NCI-H524 (cell line): ENCODE measurements around the gene ZXDB.
A peak's percentile ranks its signal among the peaks of the same experiment; 100 is the strongest.
"Not testable (repeated sequence)": the region's sequence is repeated elsewhere in the genome, so short reads cannot be mapped to it uniquely, and the experiment has no call there.

Source experiments
- DNase-seq, 2 experiments: peaks; one replicate each; lab custom pipeline; 2025; lab: John Stamatoyannopoulos, UW

Gene ZXDB

DNA sequence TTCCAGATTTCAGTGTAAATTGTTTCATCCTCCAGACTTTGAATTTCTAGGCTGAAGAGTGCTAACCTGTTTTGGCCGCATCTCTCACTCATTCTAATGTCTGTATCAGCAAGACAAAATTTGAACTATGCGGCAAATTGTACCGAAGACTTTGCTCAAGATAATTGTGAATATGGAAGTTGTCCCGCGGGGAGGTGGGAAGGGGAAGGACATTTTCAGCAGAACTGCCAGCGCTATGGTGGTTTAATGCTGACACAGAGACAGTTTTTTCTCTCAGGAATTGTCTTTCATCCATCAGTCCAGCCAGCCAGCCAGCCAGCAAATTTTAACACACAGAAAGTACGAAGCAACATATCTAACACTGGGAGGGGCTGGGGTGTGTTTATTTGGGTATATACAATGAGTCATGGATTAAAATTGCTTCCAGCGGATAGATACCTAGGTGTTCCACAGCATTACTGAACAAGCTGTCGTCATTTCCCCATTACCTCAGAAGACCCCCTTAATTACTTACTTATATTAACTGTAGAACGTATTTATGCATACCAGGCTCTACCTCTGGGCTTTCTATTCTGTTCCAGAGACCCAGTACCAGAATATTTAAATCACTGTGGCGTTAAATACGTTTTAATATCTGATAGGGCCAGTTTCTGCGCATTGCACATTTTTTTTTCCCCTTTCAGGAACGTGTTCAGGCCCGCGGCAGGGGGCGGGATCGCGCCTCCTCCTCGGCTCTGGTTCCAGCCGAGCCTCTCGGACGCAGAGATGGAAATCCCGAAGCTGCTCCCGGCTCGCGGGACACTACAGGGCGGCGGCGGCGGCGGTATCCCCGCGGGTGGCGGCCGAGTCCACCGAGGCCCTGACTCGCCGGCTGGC lies at the start of gene ZXDB:
Gene ZXDB (plus strand): TSS at position 728 of the 876 bp plus-strand sequence. CDS start 38 bp downstream, at position 766.
- DNase-seq = peak; percentile 2 to 25

- no peak for DNase-seq
Measured at GRCh38 chrX:57565198-57565597, 26.6 kb upstream of the ZXDB start.

DNA sequence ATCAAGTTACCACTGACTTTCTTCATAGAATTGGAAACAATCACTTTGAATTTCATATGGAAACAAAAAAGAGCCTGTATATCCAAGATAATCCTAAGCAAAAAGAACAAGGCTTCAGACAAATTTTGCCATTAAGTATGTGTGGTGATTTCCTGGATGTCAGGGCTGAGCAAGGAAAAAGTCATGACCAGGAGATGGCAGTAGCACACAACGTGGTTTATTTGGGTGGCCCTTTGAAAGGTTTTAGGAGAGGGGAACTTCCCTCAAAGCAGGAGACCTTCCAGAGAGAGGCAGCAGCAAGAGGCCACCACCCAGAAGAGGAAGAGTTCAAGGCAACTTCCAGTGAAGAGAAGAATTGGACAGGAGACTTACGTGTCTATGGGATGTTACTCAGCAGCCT lies 18.1 kb upstream of the ZXDB start:
- DNase-seq = peak; percentile 1 to 22

DNA sequence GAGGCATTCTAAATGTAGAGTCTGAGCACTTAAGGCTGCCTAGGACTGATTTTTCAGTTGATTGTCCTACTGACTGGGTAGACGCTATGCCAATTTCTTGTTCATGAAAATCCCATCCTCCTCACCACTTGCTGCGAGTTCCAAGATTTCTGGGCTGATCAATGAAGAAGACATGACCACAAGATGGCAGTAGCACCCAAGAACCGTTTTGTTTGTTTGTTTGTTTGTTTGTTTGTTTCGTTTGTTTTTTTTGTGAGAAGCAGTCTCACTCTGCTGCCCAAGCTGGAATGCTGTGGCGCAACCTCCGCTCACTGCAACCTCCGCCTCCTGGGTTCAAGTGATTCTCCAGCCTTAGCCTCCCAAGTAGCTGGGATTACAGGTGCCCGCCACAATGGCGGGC lies 8.9 kb upstream of the ZXDB start:
- peak in 1 of 2 experiments; percentile 1 for DNase-seq

DNA sequence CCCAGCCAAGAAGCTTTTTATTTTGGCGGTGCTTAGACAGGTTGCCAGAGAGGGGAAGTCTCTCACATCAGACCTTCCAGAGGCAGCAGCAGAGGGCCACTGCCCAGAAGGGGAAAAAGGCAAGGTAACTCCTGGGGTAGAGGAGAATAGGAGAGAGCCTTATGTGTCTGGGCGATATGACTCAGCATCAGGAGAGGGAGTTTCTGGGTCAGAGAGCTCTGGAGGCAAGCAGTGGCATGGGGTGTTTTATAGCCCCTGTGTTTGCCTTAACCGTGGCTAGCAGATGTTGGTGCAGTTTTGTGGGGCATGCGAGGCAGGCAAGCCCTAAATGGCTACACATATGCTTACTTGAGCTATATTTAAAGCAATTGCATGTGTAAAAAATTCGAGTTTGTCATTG lies 8.3 kb upstream of the ZXDB start:
- DNase-seq = no peak

DNA sequence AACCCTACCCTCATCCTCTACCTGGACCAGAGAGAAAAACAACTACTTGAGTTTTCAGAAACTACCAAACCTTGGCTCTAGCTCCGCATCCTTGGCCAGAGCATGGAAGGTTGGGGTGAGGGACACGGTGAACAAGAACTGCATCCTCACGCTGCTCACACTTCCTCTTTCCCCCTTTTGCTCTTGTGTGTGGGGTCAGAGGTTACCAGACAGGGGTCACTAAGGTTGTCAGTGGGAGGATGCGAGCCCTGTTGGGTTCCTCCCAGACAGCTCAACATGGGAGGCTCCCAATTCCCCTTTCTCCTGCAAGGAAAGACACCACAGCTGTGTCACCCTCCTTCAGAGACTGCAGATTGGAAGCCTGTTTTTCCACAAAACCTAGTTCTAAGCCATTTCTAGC lies 5.5 kb upstream of the ZXDB start:
- no peak for DNase-seq

GRCh38 chrX:57587062-57587461 lies 4.7 kb upstream of the ZXDB start:
- no peak for DNase-seq

DNA sequence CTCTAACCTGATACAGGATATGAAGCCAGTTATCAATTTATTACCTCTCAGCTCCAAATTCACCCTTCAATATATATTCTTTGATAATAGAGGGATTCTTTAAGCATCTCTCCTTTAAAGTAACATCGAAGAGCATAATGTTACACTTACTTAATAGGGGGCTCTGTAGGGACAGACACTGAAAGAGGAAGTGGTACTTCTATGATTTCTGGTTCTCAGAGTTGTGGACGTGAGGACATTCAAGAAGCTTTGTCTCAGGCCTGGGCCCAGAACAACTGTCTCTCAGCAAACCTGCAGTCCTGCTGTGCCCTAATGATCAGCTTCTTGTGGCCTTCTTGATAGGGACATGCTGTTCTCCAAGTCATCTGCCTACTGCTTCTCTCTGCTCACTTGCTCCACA lies 4.2 kb upstream of the ZXDB start:
- DNase-seq = no peak

- peak in 1 of 2 experiments; percentile 11 for DNase-seq
Measured at GRCh38 chrX:57592160-57592893, 516 bp downstream of the ZXDB start.

DNA sequence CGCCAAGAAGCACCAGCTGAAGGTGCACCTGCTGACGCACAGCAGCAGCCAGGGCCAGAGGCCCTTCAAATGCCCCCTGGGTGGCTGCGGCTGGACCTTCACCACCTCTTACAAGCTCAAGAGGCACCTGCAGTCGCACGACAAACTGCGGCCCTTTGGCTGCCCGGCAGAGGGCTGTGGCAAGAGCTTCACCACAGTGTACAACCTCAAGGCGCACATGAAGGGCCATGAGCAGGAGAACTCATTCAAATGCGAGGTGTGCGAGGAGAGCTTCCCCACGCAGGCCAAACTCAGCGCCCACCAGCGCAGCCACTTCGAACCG lies 1.0 kb downstream of the ZXDB start:
- peak; percentile 19 to 32 for DNase-seq

- no peak for DNase-seq
Measured at GRCh38 chrX:57595381-57595811, 3.6 kb downstream of the ZXDB start.

DNA sequence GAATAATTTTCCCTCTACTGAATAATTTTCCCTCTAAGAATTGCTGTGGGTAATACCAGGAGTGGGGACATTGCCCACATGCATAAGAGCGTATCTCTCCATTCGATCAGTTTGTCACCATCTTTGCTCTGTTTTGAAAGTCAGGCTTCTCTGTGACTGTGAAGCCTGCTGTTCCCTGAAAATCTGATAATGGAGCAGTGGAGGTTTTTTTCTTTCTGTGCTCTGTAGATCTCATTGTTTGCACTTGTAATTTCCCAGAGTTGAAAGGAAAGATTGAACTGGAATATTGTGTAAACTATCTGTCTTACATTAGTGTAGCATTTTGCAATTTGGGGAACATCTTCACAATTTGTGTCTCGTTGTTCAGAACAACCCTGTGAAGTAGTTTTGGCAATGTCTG lies 4.3 kb downstream of the ZXDB start:
- no peak for DNase-seq

DNA sequence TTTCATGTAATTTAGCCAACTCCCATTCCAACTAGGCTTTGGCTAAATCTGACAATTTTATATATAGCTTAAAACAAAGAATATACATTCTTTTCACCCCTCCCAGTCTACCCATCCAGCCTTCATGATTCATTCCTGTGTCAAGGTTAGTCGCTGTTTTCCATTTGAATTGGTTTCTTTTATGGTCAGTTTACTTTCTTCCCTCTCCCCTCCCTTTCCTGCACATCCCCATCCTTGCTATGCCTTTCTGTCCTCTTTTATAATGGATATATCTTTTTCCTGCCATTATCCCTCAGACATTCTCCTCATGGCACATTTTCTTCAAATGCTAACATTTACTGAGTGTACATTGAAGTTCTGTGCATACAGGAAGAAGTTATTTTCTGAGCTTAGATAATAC lies 4.7 kb downstream of the ZXDB start:
- DNase-seq = no peak

- peak; percentile 85 to 93 for DNase-seq
Measured at GRCh38 chrX:57607295-57608187, 15.7 kb downstream of the ZXDB start.

DNA sequence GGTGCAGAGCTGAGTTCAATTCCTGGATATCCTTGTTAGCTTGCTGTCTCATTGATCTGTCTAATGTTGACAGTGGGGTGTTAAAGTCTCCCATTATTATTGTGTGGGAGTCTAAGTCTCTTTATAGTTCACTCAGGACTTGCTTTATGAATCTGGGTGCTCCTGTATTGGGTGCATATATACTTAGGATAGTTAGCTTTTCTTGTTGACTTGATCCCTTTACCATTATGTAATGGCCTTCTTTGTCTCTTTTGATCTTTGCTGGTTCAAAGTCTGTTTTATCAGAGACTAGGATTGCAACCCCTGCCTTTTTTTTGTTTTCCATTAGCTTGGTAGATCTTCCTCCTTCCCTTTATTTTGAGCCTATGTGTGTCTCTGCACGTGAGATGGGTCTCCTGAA lies 21.5 kb downstream of the ZXDB start:
- DNase-seq = not testable (repeated sequence)

DNA sequence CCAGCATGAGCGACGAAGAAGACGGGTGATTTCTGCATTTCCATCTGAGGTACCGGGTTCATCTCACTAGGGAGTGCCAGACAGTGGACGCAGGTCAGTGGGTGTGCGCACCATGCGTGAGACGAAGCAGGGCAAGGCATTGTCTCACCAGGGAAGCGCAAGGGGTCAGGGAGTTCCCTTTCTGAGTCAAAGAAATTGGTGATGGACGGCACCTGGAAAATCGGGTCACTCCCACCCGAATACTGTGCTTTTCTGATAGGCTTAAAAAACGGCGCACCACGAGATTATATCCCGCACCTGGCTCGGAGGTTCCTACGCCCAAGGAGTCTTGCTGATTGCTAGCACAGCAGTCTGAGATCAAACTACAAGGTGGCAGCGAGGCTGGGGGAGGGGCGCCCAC lies 37.6 kb downstream of the ZXDB start:
- not testable (repeated sequence) for DNase-seq

DNA sequence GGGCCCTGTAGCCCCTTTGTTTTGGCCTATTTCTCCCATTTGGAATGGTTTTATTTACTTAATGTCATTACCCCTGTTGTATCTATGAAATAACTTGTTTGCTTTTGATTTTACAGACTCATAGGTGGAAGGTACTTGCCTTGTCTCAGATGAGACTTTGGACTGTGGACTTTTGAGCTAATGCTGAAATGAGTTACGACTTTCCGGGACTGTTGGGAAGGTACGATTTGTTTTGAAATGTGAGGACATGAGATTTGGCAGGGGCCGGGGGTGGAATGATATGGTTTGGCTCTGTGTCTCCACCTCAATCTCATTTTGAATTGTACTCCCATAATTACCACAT lies 48.8 kb downstream of the ZXDB start:
- DNase-seq = no peak

- DNase-seq = no peak
Measured at GRCh38 chrX:57641338-57641737, 49.5 kb downstream of the ZXDB start.

DNA sequence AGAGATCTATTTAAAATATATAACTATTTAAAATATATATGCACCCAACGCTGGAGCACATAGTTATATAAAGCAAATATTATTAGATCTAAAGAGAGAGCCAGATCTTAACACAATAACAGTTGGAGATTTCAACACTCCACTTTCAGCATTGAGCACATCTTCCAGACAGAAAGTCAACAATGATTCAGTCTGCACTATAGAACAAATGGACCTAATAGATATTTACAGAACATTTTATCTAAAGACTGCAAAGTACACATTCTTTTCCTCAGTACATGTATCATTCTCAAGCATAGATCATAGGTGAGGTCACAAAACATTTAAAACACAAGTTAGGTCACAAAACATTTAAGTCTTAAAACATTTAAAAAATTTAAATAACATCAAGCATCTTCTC lies 51.9 kb downstream of the ZXDB start:
- DNase-seq = no peak

GRCh38 chrX:57647020-57647419 lies 55.2 kb downstream of the ZXDB start:
- no peak for DNase-seq
